ENCODE results near the gene NLRP12. TPM values are rescaled to one million over a fixed set of nuclear protein-coding genes. Genes with fewer than 3 reads are reported as not detected.
A peak's percentile ranks its signal among the peaks of the same experiment; 100 is the strongest.

The NLRP12 gene
- total and polyA plus RNA-seq, 10 of the 15 experiments (the other 5 are each of a cell fraction or from before 2014, with no cell fraction given): not detected

DNA sequence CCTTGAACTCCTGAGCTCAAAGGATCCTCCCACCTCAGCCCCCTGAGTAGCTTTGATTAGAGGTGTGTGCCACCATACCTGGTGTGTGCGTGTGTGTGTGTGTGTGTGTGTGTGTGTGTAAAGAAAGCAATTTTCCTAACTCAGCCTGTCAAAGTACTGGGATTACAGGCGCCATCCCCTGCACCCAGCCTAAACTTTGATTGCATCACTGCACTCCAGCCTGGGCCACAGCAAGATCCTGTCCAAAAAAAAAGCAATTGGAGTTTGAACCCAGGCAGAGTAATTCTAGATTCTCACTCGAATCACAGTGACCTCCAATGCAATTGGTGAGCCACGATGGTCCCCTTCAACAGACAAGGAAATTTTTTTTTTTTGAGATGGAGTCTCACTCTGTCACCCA, 29.1 kb downstream of the NLRP12 start:
- ChIA-PET SMC1A (ENCODE audit: uncharacterized antibody, unreplicated experiment) (no interaction called here), RAD21 (ENCODE audit: unreplicated experiment) (no interaction called here), POLR2A (no interaction called here), CTCF (no interaction called here)
- Histone ChIP-seq H4K20me1 (ENCODE audit: control insufficient read depth, insufficient read depth) (no peaks in the 10 kb centered on the region), H3K79me2 (ENCODE audit: control insufficient read depth, insufficient read depth, low read length) (no peaks in the 10 kb centered on the region), H3K9me3 (replicated peaks; ENCODE audit: control insufficient read depth, insufficient read depth, low read length) (no peaks in the 10 kb centered on the region; the same call in 2 of the 3 replicates), H3K9ac (ENCODE audit: control insufficient read depth, insufficient read depth, low read length) (no peak overlapping the region), H3K4me1 (ENCODE audit: control insufficient read depth, insufficient read depth, low read length) (no peaks in the 10 kb centered on the region), H3K4me3 (no peak overlapping the region), H2AFZ (ENCODE audit: control insufficient read depth, low read depth, low read length) (no peak overlapping the region), H3K4me2 (ENCODE audit: control insufficient read depth, insufficient read depth) (no peak overlapping the region), H3K27ac (ENCODE audit: control insufficient read depth, insufficient read depth) (no peak overlapping the region), H3K36me3 (ENCODE audit: control insufficient read depth in 2 of 2, insufficient read depth in 2 of 2, low read length in 1 of 2) (no peaks in the 10 kb centered on the region), H3K27me3 (replicated peaks in 1 of 2; ENCODE audit: control insufficient read depth in 2 of 2, insufficient read depth in 2 of 2, low read length in 1 of 2) (no peaks in the 10 kb centered on the region)
- WGBS (ENCODE audit: insufficient coverage, insufficient replicate concordance, low lambda C conversion rate, missing lambda C conversion rate): 9% methylated on average over 4 of the region's 4 CpGs
- BruUV-seq (replicated peaks): no TSS peak
- no peak for DNase-seq (ENCODE audit: low read depth, low spot score)
- in situ Hi-C loops (cut with MboI): loop anchor here (10.0 kb wide), 1 partner anchor 440 kb away; no protein-coding TSS in a partner anchor
- intact Hi-C loops (cut with micrococcal nuclease; ENCODE audit: unreplicated experiment): no loop called here
- FAIRE-seq: no peak
- ATAC-seq: no peak
- TF ChIP-seq, protein P1, sequence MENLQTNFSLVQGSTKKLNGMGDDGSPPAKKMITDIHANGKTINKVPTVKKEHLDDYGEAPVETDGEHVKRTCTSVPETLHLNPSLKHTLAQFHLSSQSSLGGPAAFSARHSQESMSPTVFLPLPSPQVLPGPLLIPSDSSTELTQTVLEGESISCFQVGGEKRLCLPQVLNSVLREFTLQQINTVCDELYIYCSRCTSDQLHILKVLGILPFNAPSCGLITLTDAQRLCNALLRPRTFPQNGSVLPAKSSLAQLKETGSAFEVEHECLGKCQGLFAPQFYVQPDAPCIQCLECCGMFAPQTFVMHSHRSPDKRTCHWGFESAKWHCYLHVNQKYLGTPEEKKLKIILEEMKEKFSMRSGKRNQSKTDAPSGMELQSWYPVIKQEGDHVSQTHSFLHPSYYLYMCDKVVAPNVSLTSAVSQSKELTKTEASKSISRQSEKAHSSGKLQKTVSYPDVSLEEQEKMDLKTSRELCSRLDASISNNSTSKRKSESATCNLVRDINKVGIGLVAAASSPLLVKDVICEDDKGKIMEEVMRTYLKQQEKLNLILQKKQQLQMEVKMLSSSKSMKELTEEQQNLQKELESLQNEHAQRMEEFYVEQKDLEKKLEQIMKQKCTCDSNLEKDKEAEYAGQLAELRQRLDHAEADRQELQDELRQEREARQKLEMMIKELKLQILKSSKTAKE (IDR thresholded peaks at IDR 0.05; ENCODE audit: low read depth, poor library complexity, severe bottlenecking): no peak

DNA sequence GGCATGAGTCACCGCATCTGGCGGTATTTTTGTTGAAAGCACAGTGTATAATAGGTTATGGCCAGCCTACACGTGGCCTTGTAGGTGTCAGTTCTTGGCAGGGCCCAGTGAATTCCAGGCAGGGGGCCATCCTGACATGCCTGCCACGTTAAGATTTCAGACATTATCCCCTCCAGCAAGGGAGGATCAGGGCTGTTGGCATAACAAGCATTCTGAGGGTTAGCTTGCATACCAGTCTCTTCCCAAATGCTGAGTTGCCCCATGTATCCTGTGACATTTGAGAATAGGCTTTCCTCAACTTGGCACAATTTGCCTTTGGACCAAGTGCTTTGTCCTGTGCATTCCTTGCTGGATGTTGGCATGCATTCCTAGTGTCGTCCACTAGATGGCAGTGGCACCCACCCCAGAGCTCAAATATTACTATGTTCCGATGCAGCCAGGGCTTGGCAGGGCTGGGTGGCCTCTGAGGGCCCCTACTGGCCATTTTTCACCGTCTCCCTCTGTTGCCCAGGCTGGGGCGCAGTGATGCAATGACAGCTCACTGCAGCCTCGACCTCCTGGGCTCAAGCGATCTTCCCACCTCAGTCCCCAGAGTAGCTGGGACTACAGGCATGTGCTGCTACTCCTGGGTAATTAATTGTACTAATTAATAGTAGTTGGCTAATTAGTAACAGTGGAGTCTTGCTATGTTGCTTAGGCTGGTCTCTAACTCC, 31.2 kb downstream of the NLRP12 start:
- DNase-seq (ENCODE audit: low read depth, low spot score): peak; percentile 7
- CTCF ChIA-PET: interaction anchor here (0.5 to 1.6 kb wide), 12 partner anchors 10 to 598 kb away, joined by 3 to 13 read pairs (median 4); no protein-coding TSS in a partner anchor
- RAD21 ChIA-PET (ENCODE audit: unreplicated experiment): interaction anchor here (1.0 kb wide), 2 partner anchors 230 to 368 kb away, joined by 3 read pairs; no protein-coding TSS in a partner anchor
- in situ Hi-C loops (cut with MboI) (loop anchor here (10.0 kb wide), 1 partner anchor 442 kb away; no protein-coding TSS in a partner anchor), intact Hi-C loops (cut with micrococcal nuclease; ENCODE audit: unreplicated experiment) (no loop called here)
- BruUV-seq (replicated peaks): no TSS peak
- POLR2A ChIA-PET: no interaction called here
- no peak overlapping the region for H3K27ac ChIP-seq (ENCODE audit: control insufficient read depth, insufficient read depth)
- 26% methylated on average over 10 of the region's 10 CpGs for WGBS (ENCODE audit: insufficient coverage, insufficient replicate concordance, low lambda C conversion rate, missing lambda C conversion rate)
- no peaks in the 10 kb centered on the region for H3K27me3 ChIP-seq (replicated peaks in 1 of 2; ENCODE audit: control insufficient read depth in 2 of 2, insufficient read depth in 2 of 2, low read length in 1 of 2)
- no peak overlapping the region for H3K4me2 ChIP-seq (ENCODE audit: control insufficient read depth, insufficient read depth)
- peak; percentile 87 for ATAC-seq
- H3K36me3 ChIP-seq (ENCODE audit: control insufficient read depth in 2 of 2, insufficient read depth in 2 of 2, low read length in 1 of 2): no peaks in the 10 kb centered on the region
- FAIRE-seq: no peak
- SMC1A ChIA-PET (ENCODE audit: uncharacterized antibody, unreplicated experiment): interaction anchor here (1.1 to 1.4 kb wide), 2 partner anchors 231 to 237 kb away, joined by 3 to 4 read pairs; no protein-coding TSS in a partner anchor
- no peak overlapping the region for H3K9ac ChIP-seq (ENCODE audit: control insufficient read depth, insufficient read depth, low read length)
- no peaks in the 10 kb centered on the region; the same call in 2 of the 3 replicates for H3K9me3 ChIP-seq (replicated peaks; ENCODE audit: control insufficient read depth, insufficient read depth, low read length)
- H3K4me1 ChIP-seq (ENCODE audit: control insufficient read depth, insufficient read depth, low read length): no peaks in the 10 kb centered on the region
- H4K20me1 ChIP-seq (ENCODE audit: control insufficient read depth, insufficient read depth): no peaks in the 10 kb centered on the region
- no peak overlapping the region for H3K4me3 ChIP-seq
- H3K79me2 ChIP-seq (ENCODE audit: control insufficient read depth, insufficient read depth, low read length): no peaks in the 10 kb centered on the region
- H2AFZ ChIP-seq (ENCODE audit: control insufficient read depth, low read depth, low read length): no peak overlapping the region
- TF ChIP-seq ZSCAN29 (IDR thresholded peaks at IDR 0.05): no peak
- no peak for TF ChIP-seq BHLHE40 (IDR thresholded peaks at IDR 0.05; ENCODE audit: borderline replicate concordance in 1 of 2, low read depth in 2 of 2, low read length in 1 of 2)
- TF ChIP-seq, protein P2, sequence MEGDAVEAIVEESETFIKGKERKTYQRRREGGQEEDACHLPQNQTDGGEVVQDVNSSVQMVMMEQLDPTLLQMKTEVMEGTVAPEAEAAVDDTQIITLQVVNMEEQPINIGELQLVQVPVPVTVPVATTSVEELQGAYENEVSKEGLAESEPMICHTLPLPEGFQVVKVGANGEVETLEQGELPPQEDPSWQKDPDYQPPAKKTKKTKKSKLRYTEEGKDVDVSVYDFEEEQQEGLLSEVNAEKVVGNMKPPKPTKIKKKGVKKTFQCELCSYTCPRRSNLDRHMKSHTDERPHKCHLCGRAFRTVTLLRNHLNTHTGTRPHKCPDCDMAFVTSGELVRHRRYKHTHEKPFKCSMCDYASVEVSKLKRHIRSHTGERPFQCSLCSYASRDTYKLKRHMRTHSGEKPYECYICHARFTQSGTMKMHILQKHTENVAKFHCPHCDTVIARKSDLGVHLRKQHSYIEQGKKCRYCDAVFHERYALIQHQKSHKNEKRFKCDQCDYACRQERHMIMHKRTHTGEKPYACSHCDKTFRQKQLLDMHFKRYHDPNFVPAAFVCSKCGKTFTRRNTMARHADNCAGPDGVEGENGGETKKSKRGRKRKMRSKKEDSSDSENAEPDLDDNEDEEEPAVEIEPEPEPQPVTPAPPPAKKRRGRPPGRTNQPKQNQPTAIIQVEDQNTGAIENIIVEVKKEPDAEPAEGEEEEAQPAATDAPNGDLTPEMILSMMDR (IDR thresholded peaks at IDR 0.05 in 2 of 3, conservative IDR thresholded peaks at IDR 0.05 in 1 of 3; ENCODE audit: control insufficient read depth in 2 of 3, extremely low read depth in 1 of 3, insufficient read depth in 1 of 3, low read depth in 3 of 3, low read length in 3 of 3): peak; percentile 74 to 81 (median 76)
- TF ChIP-seq POU2F2 (IDR thresholded peaks at IDR 0.05; ENCODE audit: borderline replicate concordance, low read depth, low read length): 0 out of 3 replicates have a peak, but pooled peaks have one; percentile 25
- peak; percentile 61 for TF ChIP-seq RAD21 (IDR thresholded peaks at IDR 0.05; ENCODE audit: insufficient read depth, low read depth, low read length)
- TF ChIP-seq, protein P3, sequence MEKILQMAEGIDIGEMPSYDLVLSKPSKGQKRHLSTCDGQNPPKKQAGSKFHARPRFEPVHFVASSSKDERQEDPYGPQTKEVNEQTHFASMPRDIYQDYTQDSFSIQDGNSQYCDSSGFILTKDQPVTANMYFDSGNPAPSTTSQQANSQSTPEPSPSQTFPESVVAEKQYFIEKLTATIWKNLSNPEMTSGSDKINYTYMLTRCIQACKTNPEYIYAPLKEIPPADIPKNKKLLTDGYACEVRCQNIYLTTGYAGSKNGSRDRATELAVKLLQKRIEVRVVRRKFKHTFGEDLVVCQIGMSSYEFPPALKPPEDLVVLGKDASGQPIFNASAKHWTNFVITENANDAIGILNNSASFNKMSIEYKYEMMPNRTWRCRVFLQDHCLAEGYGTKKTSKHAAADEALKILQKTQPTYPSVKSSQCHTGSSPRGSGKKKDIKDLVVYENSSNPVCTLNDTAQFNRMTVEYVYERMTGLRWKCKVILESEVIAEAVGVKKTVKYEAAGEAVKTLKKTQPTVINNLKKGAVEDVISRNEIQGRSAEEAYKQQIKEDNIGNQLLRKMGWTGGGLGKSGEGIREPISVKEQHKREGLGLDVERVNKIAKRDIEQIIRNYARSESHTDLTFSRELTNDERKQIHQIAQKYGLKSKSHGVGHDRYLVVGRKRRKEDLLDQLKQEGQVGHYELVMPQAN (conservative IDR thresholded peaks at IDR 0.05): no peak

Data from GM12878 (cell line).